ENCODE measurements around the gene KMT2E. TPM values are rescaled to one million over a fixed set of nuclear protein-coding genes. Genes with fewer than 3 reads are reported as not detected.
"Not testable (repeated sequence)": the region's sequence is repeated elsewhere in the genome, so short reads cannot be mapped to it uniquely, and the experiment has no call there.

Gene KMT2E
- total RNA-seq, 1 donor from 2014 or later = 109 TPM

DNA sequence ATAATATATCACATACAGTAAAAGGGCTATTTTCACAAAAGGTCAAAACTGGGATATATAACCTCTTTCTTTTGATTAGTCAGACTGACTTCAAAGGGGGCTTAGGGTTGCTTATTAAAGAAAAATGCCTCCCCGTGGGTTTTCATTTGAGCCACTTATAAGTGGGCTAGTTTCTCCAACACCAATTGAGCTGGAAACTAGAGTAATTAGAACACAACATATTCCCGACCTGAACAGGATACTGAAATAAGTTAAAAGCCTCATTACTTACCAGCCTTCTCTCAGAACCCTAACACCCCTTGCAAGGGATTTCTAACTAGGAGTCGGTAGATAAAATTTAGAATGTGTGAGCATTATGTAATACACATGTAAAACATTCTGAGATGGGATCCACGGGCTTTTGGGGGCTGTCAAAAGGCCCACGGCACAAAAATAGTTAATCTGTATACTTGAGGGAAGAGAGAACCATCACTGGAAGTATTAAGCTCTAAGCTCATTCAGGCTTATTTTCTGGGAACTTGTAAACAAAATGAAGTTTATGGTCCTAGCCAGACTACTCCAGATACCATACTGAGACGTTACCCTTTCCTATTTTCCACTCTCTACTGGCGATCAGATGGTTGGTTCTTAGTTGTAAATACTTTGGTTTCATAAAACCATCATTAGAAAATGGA, 29.3 kb upstream of the KMT2E start:
- TF ChIP-seq, protein P1, sequence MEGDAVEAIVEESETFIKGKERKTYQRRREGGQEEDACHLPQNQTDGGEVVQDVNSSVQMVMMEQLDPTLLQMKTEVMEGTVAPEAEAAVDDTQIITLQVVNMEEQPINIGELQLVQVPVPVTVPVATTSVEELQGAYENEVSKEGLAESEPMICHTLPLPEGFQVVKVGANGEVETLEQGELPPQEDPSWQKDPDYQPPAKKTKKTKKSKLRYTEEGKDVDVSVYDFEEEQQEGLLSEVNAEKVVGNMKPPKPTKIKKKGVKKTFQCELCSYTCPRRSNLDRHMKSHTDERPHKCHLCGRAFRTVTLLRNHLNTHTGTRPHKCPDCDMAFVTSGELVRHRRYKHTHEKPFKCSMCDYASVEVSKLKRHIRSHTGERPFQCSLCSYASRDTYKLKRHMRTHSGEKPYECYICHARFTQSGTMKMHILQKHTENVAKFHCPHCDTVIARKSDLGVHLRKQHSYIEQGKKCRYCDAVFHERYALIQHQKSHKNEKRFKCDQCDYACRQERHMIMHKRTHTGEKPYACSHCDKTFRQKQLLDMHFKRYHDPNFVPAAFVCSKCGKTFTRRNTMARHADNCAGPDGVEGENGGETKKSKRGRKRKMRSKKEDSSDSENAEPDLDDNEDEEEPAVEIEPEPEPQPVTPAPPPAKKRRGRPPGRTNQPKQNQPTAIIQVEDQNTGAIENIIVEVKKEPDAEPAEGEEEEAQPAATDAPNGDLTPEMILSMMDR (IDR thresholded peaks at IDR 0.05; ENCODE audit: unreplicated experiment) = no peak
- peaks cover 49% of the 10 kb centered on the region for H3K4me1 Mint-ChIP-seq
- peak overlapping the region; percentile 100 for H3K4me3 Mint-ChIP-seq
- no peaks in the 10 kb centered on the region for H3K36me3 Mint-ChIP-seq
- H3K27me3 Mint-ChIP-seq (ENCODE audit: low read depth) = no peaks in the 10 kb centered on the region
- DNase-seq (ENCODE audit: low spot score in 2 of 2, unreplicated experiment in 2 of 2) = no peak
- peak overlapping the region; percentile 100 for H3K27ac Mint-ChIP-seq
- H3K9me3 Mint-ChIP-seq = no peaks in the 10 kb centered on the region

DNA sequence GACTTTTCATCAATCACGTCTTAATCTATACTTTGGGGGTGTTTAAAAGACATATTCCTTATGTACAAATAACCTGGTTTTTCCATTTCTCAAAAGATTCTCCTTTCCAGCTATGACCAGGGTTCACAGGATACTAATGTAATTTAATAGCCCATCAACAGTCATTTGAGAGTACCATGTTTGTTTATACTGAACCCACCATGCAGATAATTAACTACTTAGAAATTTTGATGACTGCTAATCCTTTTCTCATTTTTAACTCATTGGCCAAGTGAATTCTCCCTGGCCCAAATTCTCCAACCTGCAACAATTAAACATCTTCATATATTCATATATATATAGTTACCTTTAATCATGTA, 28.8 kb upstream of the KMT2E start:
- TF ChIP-seq, protein P1 (IDR thresholded peaks at IDR 0.05; ENCODE audit: unreplicated experiment) = no peak
- no peak overlapping the region for H3K4me3 Mint-ChIP-seq
- DNase-seq (ENCODE audit: low spot score in 2 of 2, unreplicated experiment in 2 of 2) = no peak
- no peaks in the 10 kb centered on the region for H3K9me3 Mint-ChIP-seq
- H3K27ac Mint-ChIP-seq = peak overlapping the region; percentile 100
- H3K4me1 Mint-ChIP-seq = peaks cover 48% of the 10 kb centered on the region
- no peaks in the 10 kb centered on the region for H3K36me3 Mint-ChIP-seq
- no peaks in the 10 kb centered on the region for H3K27me3 Mint-ChIP-seq (ENCODE audit: low read depth)

DNA sequence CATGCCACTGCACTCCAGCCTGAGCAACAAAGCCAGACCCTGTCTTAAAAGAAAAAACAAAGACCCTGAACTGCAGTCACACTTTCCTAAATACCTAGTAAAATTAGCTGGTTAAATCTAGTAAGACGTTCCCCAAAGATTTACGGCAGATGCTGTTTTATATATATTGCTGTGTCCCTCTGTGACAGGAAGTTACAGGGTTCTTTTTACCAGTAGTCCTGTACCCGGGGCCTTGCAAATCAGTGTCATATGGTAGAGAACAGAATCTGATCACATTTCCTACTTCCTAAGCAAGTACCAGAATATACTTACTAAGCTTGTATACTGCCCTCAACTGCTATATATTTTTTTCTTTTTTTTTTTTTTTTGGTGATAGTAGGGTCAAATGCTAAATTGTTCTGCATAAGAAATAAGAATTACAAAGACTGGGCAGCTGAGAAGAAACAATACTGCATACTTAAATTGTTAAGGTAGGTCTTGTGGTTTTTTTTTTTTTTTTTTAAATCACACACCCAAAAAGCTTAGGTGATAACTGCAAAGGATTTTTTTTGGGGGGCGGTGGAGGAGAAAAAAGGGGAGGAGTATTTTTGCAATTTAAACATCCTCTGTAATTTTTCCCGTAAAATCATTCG, 27.3 kb upstream of the KMT2E start:
- H3K36me3 Mint-ChIP-seq = peaks cover 2% of the 10 kb centered on the region
- H3K4me1 Mint-ChIP-seq = peaks cover 45% of the 10 kb centered on the region
- no peaks in the 10 kb centered on the region for H3K9me3 Mint-ChIP-seq

DNA sequence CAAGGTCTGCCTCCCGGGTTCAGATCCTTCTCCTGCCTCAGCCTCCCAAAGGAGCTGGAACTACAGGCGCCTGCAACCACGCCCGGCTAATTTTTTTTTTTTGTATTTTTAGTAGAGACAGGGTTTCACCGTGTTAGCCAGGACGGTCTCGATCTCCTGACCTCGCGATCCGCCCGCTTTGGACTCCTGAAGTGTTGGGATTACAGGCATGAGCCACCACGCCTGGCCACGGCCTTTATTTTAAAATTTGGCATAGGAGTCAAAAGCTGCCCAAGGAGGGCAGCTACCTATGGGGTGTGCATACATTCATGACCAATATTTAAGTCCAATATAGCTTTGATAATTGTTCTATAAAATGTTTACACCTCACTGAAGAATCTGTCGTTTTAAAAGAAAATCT, 26.6 kb upstream of the KMT2E start:
- DNase-seq (ENCODE audit: low spot score in 2 of 2, unreplicated experiment in 2 of 2); H3K9me3 Mint-ChIP-seq; H3K4me3 Mint-ChIP-seq; H3K27me3 Mint-ChIP-seq (ENCODE audit: low read depth); H3K36me3 Mint-ChIP-seq: not testable (repeated sequence)
- Mint-ChIP-seq H3K27ac (peak overlapping the region; percentile 5), H3K4me1 (peaks cover 40% of the 10 kb centered on the region)

More for the DNA sequence above, 27.3 kb upstream of the KMT2E start:
- H3K4me3 Mint-ChIP-seq = no peak overlapping the region
- no peaks in the 10 kb centered on the region for H3K27me3 Mint-ChIP-seq (ENCODE audit: low read depth)
- TF ChIP-seq, protein P1 (IDR thresholded peaks at IDR 0.05; ENCODE audit: unreplicated experiment) = no peak
- peak overlapping the region; percentile 80 for H3K27ac Mint-ChIP-seq
- DNase-seq (ENCODE audit: low spot score in 2 of 2, unreplicated experiment in 2 of 2) = no peak

DNA sequence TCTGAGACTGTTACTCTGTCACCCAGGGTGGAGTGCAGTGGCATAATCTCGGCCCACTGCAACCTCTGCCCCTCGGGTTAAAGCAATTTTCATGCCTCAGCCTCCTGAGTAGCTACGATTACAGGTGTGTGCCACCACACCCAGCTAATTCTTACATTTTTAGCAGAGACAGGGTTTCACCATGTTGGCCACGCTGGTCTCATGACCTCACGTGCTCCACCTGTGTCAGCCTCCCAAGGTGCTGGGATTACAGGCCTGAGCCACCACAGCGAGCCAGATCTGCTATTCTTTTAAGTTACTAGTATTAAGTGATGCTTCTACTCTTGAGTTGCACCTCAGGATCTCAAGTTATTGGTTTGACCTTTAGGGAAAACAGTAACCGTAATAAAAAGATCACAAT, 23.0 kb upstream of the KMT2E start:
- DNase-seq (ENCODE audit: low spot score in 2 of 2, unreplicated experiment in 2 of 2) = no peak
- TF ChIP-seq, protein P1 (IDR thresholded peaks at IDR 0.05; ENCODE audit: unreplicated experiment) = no peak
- Mint-ChIP-seq H3K9me3 (no peaks in the 10 kb centered on the region), H3K4me3 (no peak overlapping the region), H3K27me3 (ENCODE audit: low read depth) (no peaks in the 10 kb centered on the region), H3K4me1 (peaks cover 20% of the 10 kb centered on the region), H3K36me3 (peaks cover 5% of the 10 kb centered on the region), H3K27ac (no peak overlapping the region)

DNA sequence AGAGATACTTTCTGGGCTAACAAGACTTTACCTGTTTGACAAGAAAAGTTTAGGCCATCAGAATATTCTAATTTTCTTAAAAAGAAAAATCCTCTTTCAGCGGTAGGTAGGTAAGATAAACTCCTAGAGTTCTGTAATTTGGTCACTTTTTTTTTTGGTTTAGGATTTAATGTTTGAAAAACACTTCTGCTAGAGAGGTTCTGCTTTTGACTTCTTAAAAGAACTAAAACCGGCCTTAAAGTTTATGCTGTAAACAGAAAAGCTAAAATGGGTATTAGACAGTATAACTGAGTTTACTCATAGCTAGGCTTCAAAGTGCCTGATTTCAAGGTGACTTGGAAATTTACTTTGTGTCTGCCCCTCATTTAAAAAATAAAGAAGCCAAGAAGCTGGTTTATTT, 21.7 kb upstream of the KMT2E start:
- TF ChIP-seq, protein P1 (IDR thresholded peaks at IDR 0.05; ENCODE audit: unreplicated experiment) = no peak
- Mint-ChIP-seq H3K36me3 (peaks cover 5% of the 10 kb centered on the region), H3K4me3 (no peak overlapping the region), H3K27me3 (ENCODE audit: low read depth) (no peaks in the 10 kb centered on the region), H3K4me1 (peaks cover 19% of the 10 kb centered on the region), H3K9me3 (no peaks in the 10 kb centered on the region), H3K27ac (no peak overlapping the region)
- no peak for DNase-seq (ENCODE audit: low spot score in 2 of 2, unreplicated experiment in 2 of 2)
